ENCODE measurements around the gene MIER2. TPM values are rescaled to one million over a fixed set of nuclear protein-coding genes. Genes with fewer than 3 reads are reported as not detected.

MIER2 gene
- total RNA-seq, 1 donor: 14.8 TPM

GRCh38 chr19:275958-276646 lies 68.5 kb downstream of the MIER2 start:
- Histone ChIP-seq H2AFZ (ENCODE audit: low read length) (no peak overlapping the region), H3K4me3 (ENCODE audit: insufficient read depth, low read length) (no peak overlapping the region), H3K36me3 (ENCODE audit: insufficient read depth, low read length) (no peaks in the 10 kb centered on the region), H3K27me3 (ENCODE audit: insufficient read depth, low read length) (peaks cover 6% of the 10 kb centered on the region), H4K20me1 (ENCODE audit: insufficient read depth, low read length) (no peaks in the 10 kb centered on the region), H3K79me2 (ENCODE audit: insufficient read depth, low read length) (no peaks in the 10 kb centered on the region), H3K4me2 (ENCODE audit: insufficient read depth, low read length) (no peak overlapping the region), H3K9me3 (ENCODE audit: low read depth, low read length) (no peaks in the 10 kb centered on the region), H3K4me1 (ENCODE audit: insufficient read depth, low read length) (no peaks in the 10 kb centered on the region), H3K27ac (ENCODE audit: low read depth, low read length) (no peak overlapping the region)
- DNase-seq (ENCODE audit: insufficient read length, low spot score, missing footprints): peak; percentile 22
- TF ChIP-seq CTCF (IDR thresholded peaks at IDR 0.05; ENCODE audit: extremely low read depth, low read depth, low read length): no peak

GRCh38 chr19:275000-275399 lies 69.6 kb downstream of the MIER2 start:
- Histone ChIP-seq H3K27me3 (ENCODE audit: insufficient read depth, low read length) (peaks cover 6% of the 10 kb centered on the region), H3K4me2 (ENCODE audit: insufficient read depth, low read length) (no peak overlapping the region), H3K4me3 (ENCODE audit: insufficient read depth, low read length) (no peak overlapping the region), H3K9me3 (ENCODE audit: low read depth, low read length) (no peaks in the 10 kb centered on the region), H3K27ac (ENCODE audit: low read depth, low read length) (no peak overlapping the region), H3K4me1 (ENCODE audit: insufficient read depth, low read length) (no peaks in the 10 kb centered on the region), H4K20me1 (ENCODE audit: insufficient read depth, low read length) (no peaks in the 10 kb centered on the region), H2AFZ (ENCODE audit: low read length) (no peak overlapping the region), H3K36me3 (ENCODE audit: insufficient read depth, low read length) (no peaks in the 10 kb centered on the region), H3K79me2 (ENCODE audit: insufficient read depth, low read length) (no peaks in the 10 kb centered on the region)
- DNase-seq (ENCODE audit: insufficient read length, low spot score, missing footprints): peak; percentile 42
- TF ChIP-seq CTCF (IDR thresholded peaks at IDR 0.05; ENCODE audit: extremely low read depth, low read depth, low read length): no peak

- H3K27ac ChIP-seq (ENCODE audit: low read depth, low read length): no peak overlapping the region
- DNase-seq (ENCODE audit: insufficient read length, low spot score, missing footprints): no peak
Measured at GRCh38 chr19:273393-273792, 71.2 kb downstream of the MIER2 start.

More at GRCh38 chr19:273393-273792, 71.2 kb downstream of the MIER2 start:
- Histone ChIP-seq H3K79me2 (ENCODE audit: insufficient read depth, low read length) (no peaks in the 10 kb centered on the region), H3K9me3 (ENCODE audit: low read depth, low read length) (no peaks in the 10 kb centered on the region), H3K4me2 (ENCODE audit: insufficient read depth, low read length) (no peak overlapping the region), H2AFZ (ENCODE audit: low read length) (no peak overlapping the region), H3K4me3 (ENCODE audit: insufficient read depth, low read length) (no peak overlapping the region), H3K27me3 (ENCODE audit: insufficient read depth, low read length) (peaks cover 10% of the 10 kb centered on the region), H3K36me3 (ENCODE audit: insufficient read depth, low read length) (no peaks in the 10 kb centered on the region), H4K20me1 (ENCODE audit: insufficient read depth, low read length) (no peaks in the 10 kb centered on the region), H3K4me1 (ENCODE audit: insufficient read depth, low read length) (no peaks in the 10 kb centered on the region)
- no peak for TF ChIP-seq CTCF (IDR thresholded peaks at IDR 0.05; ENCODE audit: extremely low read depth, low read depth, low read length)
